ENCODE measurements around the gene NHLRC2.

- TF ChIP-seq CTCF (IDR thresholded peaks at IDR 0.05) (no peak), POLR2A (IDR thresholded peaks at IDR 0.05) (no peak)
Measured at GRCh38 chr10:113849140-113849803, 5.2 kb upstream of the NHLRC2 start.
